ENCODE measurements around the gene UCHL3.

The UCHL3 gene

GRCh38 chr13:75547917-75548316 lies 1.7 kb upstream of the UCHL3 start:
- no peak for DNase-seq

- peak in 2 of 58 donors; percentile 7 for DNase-seq
Observed at GRCh38 chr13:75550159-75550567, 572 bp downstream of the UCHL3 start.

GRCh38 chr13:75554464-75554863 lies 4.9 kb downstream of the UCHL3 start:
- no peak for DNase-seq

- no peak for DNase-seq
Observed at GRCh38 chr13:75554981-75555380, 5.4 kb downstream of the UCHL3 start.

- DNase-seq: no peak
Observed at GRCh38 chr13:75555836-75556235, 6.2 kb downstream of the UCHL3 start.

GRCh38 chr13:75556961-75557360 lies 7.4 kb downstream of the UCHL3 start:
- DNase-seq: no peak

GRCh38 chr13:75558145-75558840 lies 8.7 kb downstream of the UCHL3 start:
- DNase-seq: no peak

GRCh38 chr13:75566658-75567057 lies 17.1 kb downstream of the UCHL3 start:
- DNase-seq: peak in 1 of 58 donors; percentile 7

GRCh38 chr13:75569576-75569975 lies 20.0 kb downstream of the UCHL3 start:
- DNase-seq: no peak

- no peak for DNase-seq
Observed at GRCh38 chr13:75579529-75579928, 29.9 kb downstream of the UCHL3 start.

- DNase-seq: no peak
Observed at GRCh38 chr13:75581874-75582640, 32.5 kb downstream of the UCHL3 start.

- no peak for DNase-seq
Observed at GRCh38 chr13:75583091-75583490, 33.5 kb downstream of the UCHL3 start.

GRCh38 chr13:75585153-75585552 lies 35.6 kb downstream of the UCHL3 start:
- no peak for DNase-seq

GRCh38 chr13:75587679-75588078 lies 38.1 kb downstream of the UCHL3 start:
- no peak for DNase-seq

GRCh38 chr13:75596657-75597182 lies 47.1 kb downstream of the UCHL3 start:
- no peak for DNase-seq

- DNase-seq: no peak
Observed at GRCh38 chr13:75600371-75600770, 50.8 kb downstream of the UCHL3 start.

GRCh38 chr13:75603038-75603437 lies 53.4 kb downstream of the UCHL3 start:
- DNase-seq: no peak

- DNase-seq: no peak
Observed at GRCh38 chr13:75607447-75607846, 57.9 kb downstream of the UCHL3 start.

- no peak for DNase-seq
Observed at GRCh38 chr13:75610466-75610865, 60.9 kb downstream of the UCHL3 start.

GRCh38 chr13:75612354-75612753 lies 62.8 kb downstream of the UCHL3 start:
- no peak for DNase-seq

- DNase-seq: no peak
Observed at GRCh38 chr13:75617230-75617629, 67.6 kb downstream of the UCHL3 start.

- DNase-seq: no peak
Observed at GRCh38 chr13:75618308-75618707, 68.7 kb downstream of the UCHL3 start.

- DNase-seq: no peak
Observed at GRCh38 chr13:75620020-75620419, 70.4 kb downstream of the UCHL3 start.
